H1 (cell line): ENCODE results near the gene HMGN3. TPM values are rescaled to one million over a fixed set of nuclear protein-coding genes. Genes with fewer than 3 reads are reported as not detected.

Source experiments
- CTCF ChIA-PET: fragments of 300-600 bp; sonication (Branson Sonifier 250); formaldehyde crosslinking; loops from one replicate; lab custom pipeline; 2021; ENCODE audit not compliant: partially characterized antibody; lab: Charles Lee
- POLR2A ChIA-PET: fragments of 300-600 bp; sonication (Branson Sonifier 250); formaldehyde crosslinking; loops from one replicate; lab custom pipeline; 2021; ENCODE audit warnings: inconsistent platforms; ENCODE audit not compliant: partially characterized antibody; lab: Charles Lee
- DNase-seq, 2 experiments: peaks; one replicate each; pipeline versions ENCODE4 v3.0.0 to v3.0.0-alpha.2; 2010 to 2022; ENCODE audit warnings: low spot score in 2 of 2, low read depth in 1 of 2, mixed read lengths in 1 of 2
- FAIRE-seq: peaks from 2 replicates; lab custom pipeline; 2011; peaks lifted over from hg19 to GRCh38; lab: Jason Lieb, UNC
- H2AFZ ChIP-seq: 2 replicates; pipeline ENCODE4 v1.8.1; 2012; ENCODE audit warnings: low read length, inconsistent platforms
- H2AK5ac ChIP-seq: 2 replicates; pipeline ENCODE4 v1.6.1; 2013; ENCODE audit warnings: low read depth, low read length
- H2BK120ac ChIP-seq: replicated peaks from 2 replicates; pipeline ENCODE3; 2013; ENCODE audit warnings: low read depth, low read length, inconsistent platforms
- H2BK12ac ChIP-seq: 2 replicates; pipeline ENCODE4 v1.6.1; 2013; ENCODE audit warnings: low read depth, low read length
- H2BK15ac ChIP-seq: 2 replicates; pipeline ENCODE4 v1.6.1; 2013; ENCODE audit warnings: low read length
- H2BK20ac ChIP-seq: 2 replicates; pipeline ENCODE4 v1.6.1; 2013; ENCODE audit warnings: low read length
- H2BK5ac ChIP-seq: 2 replicates; pipeline ENCODE4 v1.6.1; 2013; ENCODE audit warnings: low read depth, low read length
- H3K14ac ChIP-seq: 2 replicates; pipeline ENCODE4 v1.6.1; 2013; ENCODE audit warnings: inconsistent platforms; ENCODE audit not compliant: insufficient read length
- H3K18ac ChIP-seq: 2 replicates; pipeline ENCODE4 v1.6.1; 2013; ENCODE audit warnings: low read length; ENCODE audit errors: extremely low read depth
- H3K23ac ChIP-seq: 2 replicates; pipeline ENCODE4 v1.6.1; 2013; ENCODE audit warnings: inconsistent platforms; ENCODE audit not compliant: insufficient read length
- H3K23me2 ChIP-seq: 2 replicates; pipeline ENCODE4 v1.6.1; 2013; ENCODE audit warnings: low read depth, low read length
- H3K27ac ChIP-seq: 2 replicates; pipeline ENCODE4 v1.6.1; 2011; ENCODE audit warnings: low read depth, low read length, inconsistent platforms
- H3K27me3 ChIP-seq, 4 experiments: replicated peaks in 1 of 4; 1 replicate in 1 of 4; 2 replicates in 3 of 4; pipeline versions ENCODE4 v1.6.1 to v1.8.1; 2011 to 2013; ENCODE audit warnings: low read length in 3 of 4, mild to moderate bottlenecking in 3 of 4, inconsistent platforms in 2 of 4, mixed read lengths in 2 of 4, moderate library complexity in 1 of 4; ENCODE audit not compliant: control insufficient read depth in 3 of 4, insufficient read depth in 3 of 4; ENCODE audit errors: extremely low read depth in 1 of 4
- H3K36me3 ChIP-seq, 4 experiments: 2 replicates each; pipeline versions ENCODE4 v1.6.1 to v1.8.1; 2011 to 2013; ENCODE audit warnings: mild to moderate bottlenecking in 4 of 4, low read length in 3 of 4, moderate library complexity in 2 of 4, control low read depth in 1 of 4, inconsistent platforms in 1 of 4; ENCODE audit not compliant: insufficient read depth in 4 of 4, control insufficient read depth in 2 of 4
- H3K4ac ChIP-seq: replicated peaks from 2 replicates; pipeline ENCODE3; 2013; ENCODE audit warnings: low read length, low read depth, mixed read lengths, inconsistent platforms; ENCODE audit not compliant: insufficient read length
- H3K4me1 ChIP-seq, 4 experiments: replicated peaks in 1 of 4; 1 replicate in 1 of 4; 2 replicates in 3 of 4; pipeline versions ENCODE4 v1.6.1 to v1.8.1; 2011 to 2013; ENCODE audit warnings: low read length in 3 of 4, inconsistent platforms in 2 of 4, mixed read lengths in 1 of 4; ENCODE audit not compliant: insufficient read depth in 4 of 4, control insufficient read depth in 3 of 4
- H3K4me2 ChIP-seq, 2 experiments: 2 replicates each; pipeline versions ENCODE4 v1.6.1 to v1.8.1; 2011 to 2013; ENCODE audit warnings: low read depth in 2 of 2, low read length in 2 of 2, control low read depth in 1 of 2, inconsistent platforms in 1 of 2, mild to moderate bottlenecking in 1 of 2; ENCODE audit not compliant: insufficient read depth in 1 of 2
- H3K4me3 ChIP-seq, 4 experiments: fragments of 200-600, 300-600 bp in 1 of 4; sonication (generic), shearing (Covaris generic), sonication (Bioruptor Twin) in 1 of 4; 2 replicates each; pipeline versions ENCODE4 v1.5.1 to v1.8.1; 2011 to 2016; ENCODE audit warnings: low read length in 4 of 4, low read depth in 3 of 4, control low read depth in 2 of 4, inconsistent platforms in 2 of 4, mild to moderate bottlenecking in 2 of 4, mixed read lengths in 1 of 4, moderate library complexity in 1 of 4; ENCODE audit not compliant: insufficient read depth in 2 of 4; ENCODE audit errors: extremely low read depth in 1 of 4
- H3K56ac ChIP-seq: replicated peaks from 2 replicates; pipeline ENCODE3; 2013; ENCODE audit warnings: low read depth, mild to moderate bottlenecking, mixed read lengths, low read length, inconsistent platforms; ENCODE audit not compliant: insufficient read length
- H3K79me1 ChIP-seq: 2 replicates; pipeline ENCODE4 v1.6.1; 2013; ENCODE audit warnings: low read depth, low read length, control low read depth
- H3K79me2 ChIP-seq, 2 experiments: 2 replicates each; pipeline versions ENCODE4 v1.6.1 to v1.8.1; 2012 to 2013; ENCODE audit warnings: low read length in 2 of 2, mild to moderate bottlenecking in 2 of 2, inconsistent platforms in 1 of 2; ENCODE audit not compliant: insufficient read depth in 2 of 2, control insufficient read depth in 1 of 2
- H3K9ac ChIP-seq, 4 experiments: replicated peaks in 1 of 4; 1 replicate in 1 of 4; 2 replicates in 3 of 4; pipeline versions ENCODE4 v1.6.1 to v1.8.1; 2011 to 2013; ENCODE audit warnings: low read depth in 3 of 4, low read length in 3 of 4, control low read depth in 2 of 4, mild to moderate bottlenecking in 2 of 4, moderate library complexity in 2 of 4, inconsistent platforms in 1 of 4; ENCODE audit errors: extremely low read depth in 1 of 4
- H3K9me3 ChIP-seq, 2 experiments: 2 replicates each; pipeline versions ENCODE4 v1.6.1 to v1.8.1; 2012 to 2013; ENCODE audit warnings: mild to moderate bottlenecking in 2 of 2, moderate library complexity in 2 of 2, control low read depth in 1 of 2, inconsistent platforms in 1 of 2, low read depth in 1 of 2, low read length in 1 of 2, mixed read lengths in 1 of 2; ENCODE audit not compliant: insufficient read depth in 2 of 2
- H4K20me1 ChIP-seq, 2 experiments: replicated peaks in 1 of 2; 2 replicates each; pipeline versions ENCODE3 to v1.8.1; 2011 to 2013; ENCODE audit warnings: inconsistent platforms in 2 of 2, low read length in 2 of 2, mild to moderate bottlenecking in 1 of 2; ENCODE audit not compliant: insufficient read depth in 2 of 2, control insufficient read depth in 1 of 2
- H4K5ac ChIP-seq: 2 replicates; pipeline ENCODE4 v1.6.1; 2013; ENCODE audit warnings: low read length, low read depth, mixed read lengths, inconsistent platforms; ENCODE audit not compliant: insufficient read length
- H4K8ac ChIP-seq: 2 replicates; pipeline ENCODE4 v1.8.0; 2013; ENCODE audit warnings: mild to moderate bottlenecking, moderate library complexity, low read length, inconsistent platforms; ENCODE audit not compliant: insufficient read depth; ENCODE audit errors: extremely low read depth
- H4K91ac ChIP-seq: replicated peaks from 2 replicates; pipeline ENCODE3; 2013; ENCODE audit warnings: low read length, mixed read lengths, inconsistent platforms; ENCODE audit not compliant: insufficient read length
- ASH2L ChIP-seq: fragments of 200-600, 300-600 bp; sonication (generic); IDR thresholded peaks from one replicate; pipeline ENCODE4 v1.7.1; 2017; ENCODE audit warnings: low read length
- EP300 ChIP-seq, 2 experiments: IDR thresholded peaks; 1 replicate in 1 of 2; 2 replicates in 1 of 2; pipeline ENCODE4 v1.6.1; 2011 to 2012; ENCODE audit warnings: low read depth in 2 of 2, low read length in 2 of 2, mild to moderate bottlenecking in 2 of 2, borderline replicate concordance in 1 of 2, inconsistent platforms in 1 of 2, moderate library complexity in 1 of 2
- GABPA ChIP-seq: IDR thresholded peaks from 2 replicates; pipeline ENCODE4 v1.6.1; 2011; ENCODE audit warnings: mild to moderate bottlenecking, low read length, moderate library complexity, borderline replicate concordance; ENCODE audit not compliant: insufficient read depth
- KDM1A ChIP-seq: fragments of 200-600, 300-600 bp; sonication (generic); IDR thresholded peaks from 2 replicates; pipeline ENCODE4 v1.7.1; 2016; ENCODE audit warnings: mild to moderate bottlenecking, low read length, borderline replicate concordance
- KDM4A ChIP-seq: IDR thresholded peaks from one replicate; pipeline ENCODE4 v1.7.1; 2012; ENCODE audit warnings: low read depth, mild to moderate bottlenecking, moderate library complexity, low read length, inconsistent platforms; ENCODE audit not compliant: severe bottlenecking
- NRF1 ChIP-seq: IDR thresholded peaks from 2 replicates; pipeline ENCODE4 v1.6.1; 2011; ENCODE audit warnings: mild to moderate bottlenecking, low read depth, low read length, improper control_type of control experiment
- POLR2A ChIP-seq, 2 experiments: IDR thresholded peaks; 1 replicate in 1 of 2; 2 replicates in 1 of 2; pipeline ENCODE4 v1.6.1; 2011; ENCODE audit warnings: low read depth in 2 of 2, low read length in 2 of 2, mild to moderate bottlenecking in 2 of 2; ENCODE audit errors: control extremely low read depth in 1 of 2
- SP4 ChIP-seq: IDR thresholded peaks from 2 replicates; pipeline ENCODE4 v1.6.1; 2012; ENCODE audit warnings: low read length, inconsistent platforms
- SUZ12 ChIP-seq: fragments of 200-600 bp; sonication (generic); IDR thresholded peaks from 2 replicates; pipeline ENCODE4 v1.6.1; 2012; ENCODE audit warnings: mild to moderate bottlenecking, inconsistent platforms, low read length, moderate library complexity, mixed read lengths
- TEAD4 ChIP-seq: IDR thresholded peaks from 2 replicates; pipeline ENCODE4 v1.6.1; 2012; ENCODE audit warnings: low read depth, low read length, inconsistent platforms, mixed read lengths
- ZNF274 ChIP-seq: IDR thresholded peaks from 2 replicates; pipeline ENCODE4 v1.7.0; 2012; ENCODE audit warnings: low read length, borderline replicate concordance; ENCODE audit errors: extremely low read depth
- WGBS, 2 experiments: shearing (Covaris generic) in 1 of 2; methylation state at CpG; one replicate each; pipeline versions ENCODE4 v1.1.6 to v1.1.7; 2013 to 2015; ENCODE audit warnings: low lambda C conversion rate in 2 of 2, mixed read lengths in 2 of 2, inconsistent platforms in 1 of 2, low coverage in 1 of 2, missing lambda C conversion rate in 1 of 2; ENCODE audit not compliant: insufficient replicate concordance in 2 of 2, insufficient coverage in 1 of 2, insufficient read length in 1 of 2; ENCODE audit errors: extremely low coverage in 1 of 2, missing lambda C conversion rate in 1 of 2; 5-methylcytosine and 5-hydroxymethylcytosine counted together
- polyA plus RNA-seq, 7 experiments: library from polyadenylated mRNA; depleted of rRNA in 3 of 7; stranded (reverse) in 5 of 7; unstranded in 2 of 7; fragments of >200 nt in 5 of 7; fragments of 200-250 nt in 2 of 7; gene quantifications; 1 replicate in 5 of 7; 2 replicates in 1 of 7; 4 replicates in 1 of 7; pipeline versions ENCODE4 v1.2.1 to v1.2.3, GENCODE V29; 2011 to 2013; ENCODE audit warnings: missing spikeins in 2 of 7, mixed read lengths in 2 of 7
- total RNA-seq: library from RNA; stranded (reverse); fragmentation: NEBNext Ultra II Directional; extraction: Animal tissue kit (Norgen Biotek cat#: 25700); gene quantifications from 2 replicates; pipeline ENCODE4 v1.2.1, GENCODE V29; 2021

Gene HMGN3
- total and polyA plus RNA-seq, 2 of the 8 experiments (the other 6 are each of a cell fraction or from before 2014, with no cell fraction given): 84.4 to 167 TPM

- H3K23ac ChIP-seq: no peak overlapping the region
- no peak overlapping the region for H3K56ac ChIP-seq
- no peak overlapping the region for H3K4me3 ChIP-seq
- 0 out of 7 replicates have a peak, but pooled peaks cover 0 to 2% (median 0%) of the 10 kb centered on the region in 4 experiments for H3K4me1 ChIP-seq
- H4K91ac ChIP-seq: no peak overlapping the region
- H2BK20ac ChIP-seq: no peak overlapping the region
- H2AK5ac ChIP-seq: no peak overlapping the region
- no peak overlapping the region for H3K14ac ChIP-seq
- no peak for TF ChIP-seq ZNF274
- TF ChIP-seq EP300 (IDR thresholded peaks at IDR 0.05; ENCODE audit: borderline replicate concordance in 1 of 2, low read depth in 2 of 2, low read length in 2 of 2): no peak
- TF ChIP-seq KDM4A: no peak
- no peak for TF ChIP-seq NRF1
- TF ChIP-seq SP4: no peak
- no peak for TF ChIP-seq SUZ12
- TF ChIP-seq KDM1A: no peak
- TF ChIP-seq ASH2L: no peak
- no peak for TF ChIP-seq TEAD4
- TF ChIP-seq POLR2A (IDR thresholded peaks at IDR 0.05; ENCODE audit: control extremely low read depth in 1 of 2, low read depth in 2 of 2, low read length in 2 of 2): no peak
- TF ChIP-seq GABPA: no peak
- no peak overlapping the region for H3K4ac ChIP-seq
- H2BK5ac ChIP-seq: no peak overlapping the region
- H3K18ac ChIP-seq: no peak overlapping the region
- H4K20me1 ChIP-seq: no peaks in the 10 kb centered on the region
- peaks cover 0 to 1% (median 0%) of the 10 kb centered on the region in 4 experiments; a peak in 1 of 7 replicates for H3K27me3 ChIP-seq
- H3K27ac ChIP-seq: no peak overlapping the region
- H3K79me2 ChIP-seq: no peaks in the 10 kb centered on the region
- H2BK120ac ChIP-seq: no peak overlapping the region
- H3K36me3 ChIP-seq: no peaks in the 10 kb centered on the region
- FAIRE-seq (peak; percentile 45), DNase-seq (no peak)
- H3K9me3 ChIP-seq: no peaks in the 10 kb centered on the region; a peak in 1 of 4 replicates
- ChIA-PET POLR2A (no interaction called here), CTCF (interaction anchor here (1.6 kb wide), 1 partner anchor 52 kb away, joined by 4 read pairs; no protein-coding TSS in a partner anchor)
- H3K9ac ChIP-seq: no peak overlapping the region
- no peak overlapping the region for H2AFZ ChIP-seq
- 91% methylated on average over 2 of the region's 2 CpGs; no CpG with 5 or more reads in 1 of the 2 experiments for WGBS, 2 experiments
- H4K5ac ChIP-seq: no peak overlapping the region
- no peak overlapping the region for H4K8ac ChIP-seq
- no peak overlapping the region for H3K4me2 ChIP-seq
- no peak overlapping the region for H2BK12ac ChIP-seq
- no peaks in the 10 kb centered on the region for H3K23me2 ChIP-seq
- H2BK15ac ChIP-seq: no peak overlapping the region
- no peaks in the 10 kb centered on the region for H3K79me1 ChIP-seq
Observed at GRCh38 chr6:79180052-79180451, 54.4 kb downstream of the HMGN3 start.
